ENCODE results near the gene ALMS1. TPM values are rescaled to one million over a fixed set of nuclear protein-coding genes. Genes with fewer than 3 reads are reported as not detected.
"Not testable (repeated sequence)": the region's sequence is repeated elsewhere in the genome, so short reads cannot be mapped to it uniquely, and the experiment has no call there.

ALMS1 gene
- total RNA-seq, 6 donors from 2014 or later, result 15.2 to 56.6 (median 25.7) TPM

DNA sequence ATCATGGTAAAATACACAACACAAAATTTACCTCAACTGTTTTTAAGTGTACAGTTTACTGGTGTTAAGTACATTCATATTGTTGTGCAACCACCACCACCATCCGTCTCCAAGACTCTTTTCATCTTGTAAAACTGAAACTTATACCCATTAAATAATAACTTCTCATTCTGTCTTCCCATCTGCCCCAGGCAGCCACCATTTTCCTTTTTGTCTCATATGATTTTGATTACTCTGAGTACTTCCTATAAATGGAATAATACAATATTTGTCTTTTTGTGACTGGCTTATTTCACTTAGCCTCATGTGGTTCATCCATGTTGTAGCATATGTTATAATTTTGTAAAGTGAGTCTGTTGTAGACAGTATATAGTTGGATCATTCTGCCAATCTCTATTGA is 82.7 kb downstream of the ALMS1 start:
- ATAC-seq (ENCODE audit: low FRiP score in 2 of 2), result no peak
- WGBS, 2 donors, result 71 to 80% methylated on average over 1 of the region's 1 CpG
- TF ChIP-seq POLR2AphosphoS5 (IDR thresholded peaks at IDR 0.05) (no peak), EP300 (IDR thresholded peaks at IDR 0.05) (no peak), POLR2A (IDR thresholded peaks at IDR 0.05) (no peak)
- TF ChIP-seq, protein P1, sequence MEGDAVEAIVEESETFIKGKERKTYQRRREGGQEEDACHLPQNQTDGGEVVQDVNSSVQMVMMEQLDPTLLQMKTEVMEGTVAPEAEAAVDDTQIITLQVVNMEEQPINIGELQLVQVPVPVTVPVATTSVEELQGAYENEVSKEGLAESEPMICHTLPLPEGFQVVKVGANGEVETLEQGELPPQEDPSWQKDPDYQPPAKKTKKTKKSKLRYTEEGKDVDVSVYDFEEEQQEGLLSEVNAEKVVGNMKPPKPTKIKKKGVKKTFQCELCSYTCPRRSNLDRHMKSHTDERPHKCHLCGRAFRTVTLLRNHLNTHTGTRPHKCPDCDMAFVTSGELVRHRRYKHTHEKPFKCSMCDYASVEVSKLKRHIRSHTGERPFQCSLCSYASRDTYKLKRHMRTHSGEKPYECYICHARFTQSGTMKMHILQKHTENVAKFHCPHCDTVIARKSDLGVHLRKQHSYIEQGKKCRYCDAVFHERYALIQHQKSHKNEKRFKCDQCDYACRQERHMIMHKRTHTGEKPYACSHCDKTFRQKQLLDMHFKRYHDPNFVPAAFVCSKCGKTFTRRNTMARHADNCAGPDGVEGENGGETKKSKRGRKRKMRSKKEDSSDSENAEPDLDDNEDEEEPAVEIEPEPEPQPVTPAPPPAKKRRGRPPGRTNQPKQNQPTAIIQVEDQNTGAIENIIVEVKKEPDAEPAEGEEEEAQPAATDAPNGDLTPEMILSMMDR (IDR thresholded peaks at IDR 0.05), result no peak

DNA sequence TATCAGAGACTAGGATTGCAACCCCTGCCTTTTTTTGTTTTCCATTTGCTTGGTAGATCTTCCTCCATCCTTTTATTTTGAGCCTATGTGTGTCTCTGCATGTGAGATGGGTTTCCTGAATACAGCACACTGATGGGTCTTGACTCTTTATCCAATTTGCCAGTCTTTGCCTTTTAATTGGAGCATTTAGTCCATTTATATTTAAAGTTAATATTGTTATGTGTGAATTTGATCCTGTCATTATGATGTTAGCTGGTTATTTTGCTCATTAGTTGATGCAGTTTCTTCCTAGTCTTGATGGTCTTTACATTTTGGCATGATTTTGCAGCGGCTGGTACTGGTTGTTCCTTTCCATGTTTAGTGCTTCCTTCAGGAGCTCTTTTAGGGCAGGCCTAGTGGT is 98.2 kb downstream of the ALMS1 start:
- H3K27ac ChIP-seq; H3K4me3 ChIP-seq; H3K27me3 ChIP-seq; ATAC-seq (ENCODE audit: low FRiP score in 2 of 2); DNase-seq; H3K4me1 ChIP-seq; H3K9me3 ChIP-seq: not testable (repeated sequence)
- peaks cover 0 to 13% (median 0%) of the 10 kb centered on the region in 4 donors for H3K36me3 ChIP-seq
- no CpG with 5 or more reads among the region's 1 CpG for WGBS, 2 donors

More for the DNA sequence above, 82.7 kb downstream of the ALMS1 start:
- H3K4me3 ChIP-seq, result no peak overlapping the region
- H3K27ac ChIP-seq, result no peak overlapping the region
- no peaks in the 10 kb centered on the region for H3K9me3 ChIP-seq
- no peaks in the 10 kb centered on the region for H3K27me3 ChIP-seq
- H3K36me3 ChIP-seq, result no peaks in the 10 kb centered on the region
- H3K4me1 ChIP-seq, result no peaks in the 10 kb centered on the region
- DNase-seq, result no peak

DNA sequence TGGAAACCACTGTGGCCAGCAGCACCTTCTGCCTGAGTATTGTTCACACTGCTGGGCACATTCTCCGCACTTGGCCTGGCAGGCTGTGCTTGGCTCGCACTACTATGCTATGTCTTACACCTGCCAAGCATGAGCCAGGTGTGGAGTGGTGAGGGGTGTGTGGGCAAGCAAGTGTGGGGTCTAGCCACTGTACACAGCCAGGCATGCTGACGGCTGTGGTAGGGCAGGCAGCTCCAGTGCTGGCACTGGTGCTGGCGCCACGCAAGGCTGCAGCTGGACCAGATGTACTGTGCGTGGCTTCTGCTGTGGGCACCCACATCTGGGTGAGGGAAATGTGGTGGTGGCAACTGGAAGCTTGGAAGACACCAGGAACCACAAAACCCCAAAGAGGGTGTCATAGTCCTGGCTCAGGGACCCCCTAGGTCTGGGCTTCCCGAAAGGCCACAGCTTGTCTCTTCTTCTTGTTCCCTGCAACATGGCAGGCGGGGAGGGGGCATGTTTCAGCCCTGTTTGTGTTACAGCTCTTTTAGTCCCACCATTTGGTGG is 101.5 kb downstream of the ALMS1 start:
- H3K27ac ChIP-seq, result no peak overlapping the region
- no peak overlapping the region for H3K4me3 ChIP-seq
- peaks cover 0 to 26% (median 13%) of the 10 kb centered on the region in 4 donors for H3K36me3 ChIP-seq
- H3K9me3 ChIP-seq, result no peaks in the 10 kb centered on the region
- TF ChIP-seq, protein P1 (IDR thresholded peaks at IDR 0.05), result no peak
- TF ChIP-seq POLR2AphosphoS5 (IDR thresholded peaks at IDR 0.05) (no peak), EP300 (IDR thresholded peaks at IDR 0.05) (no peak), POLR2A (IDR thresholded peaks at IDR 0.05) (no peak)
- ATAC-seq (ENCODE audit: low FRiP score in 2 of 2) (no peak), DNase-seq (no peak)
- no peaks in the 10 kb centered on the region for H3K27me3 ChIP-seq
- 98 to 99% methylated on average over 4 to 8 of the region's 8 CpGs for WGBS, 2 donors
- H3K4me1 ChIP-seq, result no peaks in the 10 kb centered on the region

DNA sequence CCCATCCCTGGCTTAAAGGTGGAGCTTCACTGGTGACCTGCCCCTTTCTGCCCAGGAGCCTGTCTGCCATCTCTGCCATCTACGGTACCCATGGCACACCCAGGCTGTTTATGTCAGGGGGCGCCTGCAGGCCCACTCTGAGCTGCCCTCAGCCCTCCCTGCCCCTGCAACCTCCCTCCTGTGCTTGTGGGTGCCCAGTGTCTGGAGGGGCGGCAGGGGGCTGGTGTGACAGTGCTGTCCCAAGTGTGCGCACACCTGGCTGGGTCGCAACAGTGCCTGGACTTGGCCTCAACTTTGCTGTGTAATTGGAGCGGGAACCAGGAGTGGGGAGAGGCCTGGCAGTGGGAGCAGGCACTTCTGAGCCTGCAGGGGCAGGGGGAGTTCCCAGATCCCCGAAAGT is 102.4 kb downstream of the ALMS1 start:
- no peaks in the 10 kb centered on the region for H3K4me1 ChIP-seq
- H3K27ac ChIP-seq, result no peak overlapping the region
- no peak overlapping the region for H3K4me3 ChIP-seq
- TF ChIP-seq, protein P1 (IDR thresholded peaks at IDR 0.05), result no peak
- TF ChIP-seq EP300 (IDR thresholded peaks at IDR 0.05) (no peak), POLR2AphosphoS5 (IDR thresholded peaks at IDR 0.05) (no peak), POLR2A (IDR thresholded peaks at IDR 0.05) (no peak)
- WGBS, 2 donors, result 98 to 100% methylated on average over 1 to 6 of the region's 7 CpGs
- DNase-seq (peak in 1 of 2 donors; percentile 58), ATAC-seq (ENCODE audit: low FRiP score in 2 of 2) (peak in 1 of 2 donors; percentile 62)
- no peaks in the 10 kb centered on the region for H3K27me3 ChIP-seq
- H3K36me3 ChIP-seq, result peaks cover 0 to 26% (median 13%) of the 10 kb centered on the region in 4 donors
- no peaks in the 10 kb centered on the region for H3K9me3 ChIP-seq

DNA sequence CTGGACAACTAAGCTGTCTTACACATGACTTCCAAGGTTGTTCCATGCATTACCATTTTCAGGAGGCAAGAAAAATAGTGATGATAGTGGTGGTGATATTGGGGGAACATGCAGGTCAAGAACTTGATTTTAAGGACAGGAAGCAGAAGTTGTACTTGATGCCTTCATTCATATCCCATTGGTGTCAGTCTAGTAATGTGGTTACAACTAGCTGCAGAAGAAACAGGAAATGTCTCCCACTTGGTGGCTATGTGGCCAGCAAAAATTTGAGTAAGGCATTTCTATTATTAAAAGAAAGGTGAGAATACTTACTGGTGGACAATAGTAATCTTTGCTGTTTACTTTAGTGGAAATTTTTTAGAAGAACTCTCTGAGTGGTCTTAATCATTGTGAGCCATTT is 103.4 kb downstream of the ALMS1 start:
- Histone ChIP-seq H3K27me3 (no peaks in the 10 kb centered on the region), H3K27ac (no peak overlapping the region), H3K36me3 (peaks cover 0 to 26% (median 13%) of the 10 kb centered on the region in 4 donors), H3K4me1 (no peaks in the 10 kb centered on the region), H3K4me3 (no peak overlapping the region), H3K9me3 (no peaks in the 10 kb centered on the region)
- DNase-seq (no peak), ATAC-seq (ENCODE audit: low FRiP score in 2 of 2) (no peak)
- TF ChIP-seq, protein P1 (IDR thresholded peaks at IDR 0.05), result no peak
- TF ChIP-seq POLR2A (IDR thresholded peaks at IDR 0.05), result no peak
- TF ChIP-seq EP300 (IDR thresholded peaks at IDR 0.05), result no peak
- no peak for TF ChIP-seq POLR2AphosphoS5 (IDR thresholded peaks at IDR 0.05)
